ENCODE measurements around the gene TMED6.

Gene TMED6

GRCh38 chr16:69324013-69324531 lies 27.5 kb downstream of the TMED6 start:
- no peak for DNase-seq (ENCODE audit: low read depth)
- H3K4me3 ChIP-seq (ENCODE audit: low read depth, low read length), result no peak overlapping the region
- no peak for TF ChIP-seq CTCF (conservative IDR thresholded peaks at IDR 0.05; ENCODE audit: low read depth, low read length)

- no peak overlapping the region for H3K4me3 ChIP-seq (ENCODE audit: low read depth, low read length)
- TF ChIP-seq CTCF (conservative IDR thresholded peaks at IDR 0.05; ENCODE audit: low read depth, low read length), result no peak
- no peak for DNase-seq (ENCODE audit: low read depth)
Measured at GRCh38 chr16:69323415-69323814, 28.2 kb downstream of the TMED6 start.

- H3K4me3 ChIP-seq (ENCODE audit: low read depth, low read length), result no peak overlapping the region
- no peak for TF ChIP-seq CTCF (conservative IDR thresholded peaks at IDR 0.05; ENCODE audit: low read depth, low read length)
- no peak for DNase-seq (ENCODE audit: low read depth)
Measured at GRCh38 chr16:69322343-69322742, 29.2 kb downstream of the TMED6 start.

- DNase-seq (ENCODE audit: low read depth), result no peak
- H3K4me3 ChIP-seq (ENCODE audit: low read depth, low read length), result no peak overlapping the region
- no peak for TF ChIP-seq CTCF (conservative IDR thresholded peaks at IDR 0.05; ENCODE audit: low read depth, low read length)
Measured at GRCh38 chr16:69321080-69321479, 30.5 kb downstream of the TMED6 start.

GRCh38 chr16:69320740-69321073 lies 30.9 kb downstream of the TMED6 start:
- TF ChIP-seq CTCF (conservative IDR thresholded peaks at IDR 0.05; ENCODE audit: low read depth, low read length), result no peak
- DNase-seq (ENCODE audit: low read depth), result no peak
- no peak overlapping the region for H3K4me3 ChIP-seq (ENCODE audit: low read depth, low read length)

GRCh38 chr16:69319826-69320739 lies 31.5 kb downstream of the TMED6 start:
- DNase-seq (ENCODE audit: low read depth), result no peak
- H3K4me3 ChIP-seq (ENCODE audit: low read depth, low read length), result no peak overlapping the region
- TF ChIP-seq CTCF (conservative IDR thresholded peaks at IDR 0.05; ENCODE audit: low read depth, low read length), result no peak

- H3K4me3 ChIP-seq (ENCODE audit: low read depth, low read length), result no peak overlapping the region
- DNase-seq (ENCODE audit: low read depth), result no peak
- no peak for TF ChIP-seq CTCF (conservative IDR thresholded peaks at IDR 0.05; ENCODE audit: low read depth, low read length)
Measured at GRCh38 chr16:69319381-69319780, 32.2 kb downstream of the TMED6 start.
